Measurements from ENCODE around the gene CITED4.

Gene CITED4

DNA sequence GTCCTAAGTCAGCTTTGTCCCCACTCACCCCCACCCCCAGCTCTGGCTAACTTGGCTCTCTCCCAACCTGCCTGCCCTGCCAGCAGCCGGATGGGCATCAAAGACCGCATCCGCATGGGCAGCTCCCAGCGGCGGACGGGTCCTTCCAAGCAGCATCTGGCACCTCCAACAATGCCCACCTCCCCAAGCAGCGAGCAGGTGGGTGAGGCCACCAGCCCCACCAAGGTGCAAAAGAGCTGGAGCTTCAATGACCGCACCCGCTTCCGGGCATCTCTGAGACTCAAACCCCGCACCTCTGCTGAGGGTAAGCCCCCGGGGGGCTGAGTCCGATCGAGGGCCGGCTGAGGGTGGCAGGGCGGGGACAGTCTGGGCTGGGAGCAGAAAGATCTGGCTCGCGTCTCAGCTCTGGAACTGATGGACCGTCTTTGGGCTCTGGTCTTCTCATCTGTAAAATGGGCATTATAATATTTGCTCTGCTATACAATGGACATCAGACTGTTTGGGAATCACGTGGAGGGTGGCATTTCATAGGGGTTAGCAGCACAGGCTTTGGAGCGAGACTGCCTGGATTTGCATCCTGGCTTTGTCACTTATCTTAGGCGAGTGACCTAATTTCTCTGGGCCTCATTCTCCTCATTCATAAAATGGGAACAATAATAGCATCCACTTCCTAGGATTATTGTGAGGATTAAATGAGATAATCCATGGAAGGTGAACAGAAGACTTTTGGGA is 31.0 kb downstream of the CITED4 start:
- DNase-seq = no peak

DNA sequence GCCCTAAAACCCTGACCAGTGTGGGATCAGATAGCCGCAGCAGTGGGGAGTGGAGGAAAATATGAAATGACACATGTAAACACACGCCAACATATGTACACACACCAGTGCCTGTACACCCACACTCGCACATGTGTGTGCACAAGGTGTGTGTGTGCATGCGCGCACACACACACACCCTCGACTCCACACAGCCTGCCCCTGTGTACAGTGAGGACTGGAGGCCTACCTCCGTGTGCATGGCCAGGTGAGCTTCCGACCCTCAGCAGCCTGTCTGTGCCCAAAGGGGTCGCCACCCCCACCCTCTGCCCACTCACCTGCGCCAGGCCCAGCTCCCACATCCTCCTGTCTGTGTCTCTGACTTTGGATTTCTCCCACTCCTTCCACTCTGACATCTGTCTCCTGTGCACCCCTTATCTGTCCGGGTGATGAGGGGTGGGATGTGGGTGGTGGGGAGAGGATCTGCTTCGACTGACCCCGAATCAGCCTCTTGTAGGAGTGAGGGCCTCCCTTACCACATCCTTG is 31.7 kb downstream of the CITED4 start:
- DNase-seq = no peak

GRCh38 chr1:40829631-40830245 is 32.4 kb downstream of the CITED4 start:
- no peak for DNase-seq

GRCh38 chr1:40825996-40826395 is 36.2 kb downstream of the CITED4 start:
- DNase-seq = peak; percentile 34

- peak; percentile 71 for DNase-seq
Observed at GRCh38 chr1:40825435-40825788, 36.8 kb downstream of the CITED4 start.

- DNase-seq = peak in 1 of 2 experiments; percentile 10
Observed at GRCh38 chr1:40824591-40825434, 37.4 kb downstream of the CITED4 start.

GRCh38 chr1:40823983-40824382 is 38.2 kb downstream of the CITED4 start:
- DNase-seq = no peak

DNA sequence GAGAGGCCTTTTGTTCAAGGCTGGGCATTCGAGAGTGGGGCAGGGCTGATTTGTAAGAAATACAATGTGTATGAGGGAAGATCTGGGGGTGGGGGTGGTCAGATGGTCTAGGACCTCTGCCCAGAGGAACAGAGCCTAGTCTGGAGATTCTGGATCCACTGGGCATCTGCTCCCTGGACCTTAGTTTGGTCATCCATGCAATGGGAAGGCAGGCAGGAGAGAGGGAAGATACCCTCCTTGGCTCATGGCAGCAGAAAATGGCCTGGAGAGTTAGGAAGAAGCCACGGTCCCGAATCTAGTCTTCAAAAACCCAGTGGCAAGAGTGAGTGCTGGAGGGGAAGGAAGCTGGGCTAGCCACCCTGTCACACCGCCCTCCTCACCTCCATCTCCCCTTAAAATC is 38.8 kb downstream of the CITED4 start:
- no peak for DNase-seq

DNA sequence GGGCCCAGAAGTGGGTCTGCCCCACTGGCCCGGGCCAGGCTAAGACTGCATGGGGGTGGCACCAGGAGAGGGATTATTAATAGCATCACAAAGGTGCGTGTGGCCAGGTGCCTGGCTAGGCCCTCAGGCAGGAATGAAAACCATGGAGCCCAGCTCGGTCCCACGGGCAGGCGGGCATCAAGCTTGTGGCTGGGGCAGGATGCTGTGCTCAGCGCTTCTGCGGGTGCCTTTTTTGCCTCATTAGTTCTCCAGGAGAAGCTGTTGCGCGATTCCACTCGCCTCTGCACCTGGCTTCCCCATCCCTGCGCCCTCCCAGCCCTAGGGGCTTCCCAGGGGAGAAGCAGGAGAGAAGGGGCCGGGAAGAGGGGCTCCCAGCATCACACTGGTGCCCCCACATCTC is 39.3 kb downstream of the CITED4 start:
- no peak for DNase-seq

- no peak for DNase-seq
Observed at GRCh38 chr1:40820911-40821693, 41.1 kb downstream of the CITED4 start.

- peak in 1 of 2 experiments; percentile 12 for DNase-seq
Observed at GRCh38 chr1:40820251-40820797, 41.8 kb downstream of the CITED4 start.

DNA sequence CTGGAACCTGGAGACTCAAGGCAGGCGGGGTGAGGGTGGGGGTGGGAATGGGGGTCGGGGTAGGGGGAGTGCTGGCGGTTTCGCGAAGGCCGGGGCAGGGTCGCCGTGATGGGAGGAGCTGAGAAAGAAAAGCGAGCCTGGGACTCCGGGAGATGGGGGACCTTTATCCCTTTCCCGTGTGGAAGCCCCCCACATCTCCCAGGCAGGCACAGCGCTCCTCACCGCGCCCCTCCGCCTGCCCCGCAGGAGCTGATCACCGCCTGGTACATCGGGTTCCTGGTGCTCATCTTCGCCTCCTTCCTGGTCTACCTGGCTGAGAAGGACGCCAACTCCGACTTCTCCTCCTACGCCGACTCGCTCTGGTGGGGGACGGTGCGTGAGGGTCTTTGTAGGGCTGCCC is 43.1 kb downstream of the CITED4 start:
- no peak for DNase-seq

DNA sequence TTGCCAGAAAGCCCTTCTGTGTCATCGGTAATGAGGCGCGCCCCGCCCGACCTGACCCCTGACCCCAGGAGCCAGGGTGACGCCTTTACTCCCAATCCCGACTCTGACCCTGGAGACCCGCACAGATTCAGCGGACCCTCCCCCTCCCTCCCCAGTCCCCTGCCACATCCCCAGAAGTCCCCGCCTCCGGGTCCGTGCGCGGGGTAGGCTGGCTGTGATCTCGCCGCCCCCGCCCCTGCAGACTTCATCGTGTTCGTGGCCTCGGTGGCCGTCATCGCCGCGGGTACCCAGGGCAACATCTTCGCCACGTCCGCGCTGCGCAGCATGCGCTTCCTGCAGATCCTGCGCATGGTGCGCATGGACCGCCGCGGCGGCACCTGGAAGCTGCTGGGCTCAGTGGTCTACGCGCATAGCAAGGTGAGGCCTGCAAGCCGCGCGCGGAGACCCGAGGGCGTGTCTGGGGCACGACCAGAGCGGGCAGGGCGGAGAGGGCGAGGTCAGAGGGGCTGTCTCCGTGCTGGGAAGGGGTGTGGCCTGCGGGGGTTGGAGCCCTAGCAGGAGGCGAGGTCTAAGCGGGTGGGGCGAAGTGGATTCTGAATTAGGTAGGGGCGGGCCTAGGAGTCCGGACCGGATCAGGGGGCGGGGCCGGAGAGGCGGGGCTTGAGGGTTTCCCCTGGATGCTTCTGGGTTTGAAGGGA is 43.8 kb downstream of the CITED4 start:
- DNase-seq = no peak

GRCh38 chr1:40817791-40818263 is 44.3 kb downstream of the CITED4 start:
- DNase-seq = no peak

- no peak for DNase-seq
Observed at GRCh38 chr1:40815420-40815819, 46.7 kb downstream of the CITED4 start.

Data from Kasumi-1 (cell line).